ENCODE measurements around the gene TXNDC11. TPM values are rescaled to one million over a fixed set of nuclear protein-coding genes. Genes with fewer than 3 reads are reported as not detected.

The TXNDC11 gene
- total RNA-seq, 2 donors from 2014 or later, result 52.0 to 62.1 TPM

- Histone ChIP-seq H3K9ac (ENCODE audit: low read depth in 2 of 2, low read length in 2 of 2) (no peak overlapping the region), H3K9me3 (no peaks in the 10 kb centered on the region), H3K27ac (no peak overlapping the region), H3K4me1 (no peaks in the 10 kb centered on the region), H3K4me3 (no peak overlapping the region), H3K27me3 (no peaks in the 10 kb centered on the region), H3K36me3 (no peaks in the 10 kb centered on the region)
- DNase-seq, result no peak
- TF ChIP-seq CTCF (IDR thresholded peaks at IDR 0.05), result no peak
- intact Hi-C loops (cut with DNase I), result no loop called here
Measured at GRCh38 chr16:11671676-11672075, 71.0 kb downstream of the TXNDC11 start.

DNA sequence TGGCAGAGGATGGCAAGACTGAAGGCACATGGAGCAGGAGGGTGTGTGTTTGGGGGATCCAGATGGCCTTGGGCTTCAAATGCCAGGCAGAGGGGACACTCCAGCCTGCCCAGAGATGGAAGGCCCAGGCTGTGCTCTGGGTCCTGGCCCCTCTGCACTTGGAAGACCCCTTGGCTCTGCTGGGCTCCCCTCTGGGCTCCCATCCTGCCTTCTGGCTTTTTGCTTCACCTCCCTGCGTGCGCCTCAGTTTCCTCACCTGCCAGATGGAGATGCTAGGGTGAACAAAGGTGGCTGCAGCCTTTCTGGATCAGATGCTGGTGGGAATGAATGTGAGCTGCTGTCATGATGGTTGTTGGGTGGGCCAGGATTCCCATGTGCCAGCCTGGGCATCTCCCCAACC, 71.4 kb downstream of the TXNDC11 start:
- Histone ChIP-seq H3K9ac (ENCODE audit: low read depth in 2 of 2, low read length in 2 of 2) (no peak overlapping the region), H3K4me1 (no peaks in the 10 kb centered on the region), H3K27ac (no peak overlapping the region), H3K27me3 (no peaks in the 10 kb centered on the region), H3K9me3 (no peaks in the 10 kb centered on the region), H3K4me3 (no peak overlapping the region), H3K36me3 (no peaks in the 10 kb centered on the region)
- DNase-seq, result no peak
- intact Hi-C loops (cut with DNase I), result no loop called here
- no peak for TF ChIP-seq CTCF (IDR thresholded peaks at IDR 0.05)

DNA sequence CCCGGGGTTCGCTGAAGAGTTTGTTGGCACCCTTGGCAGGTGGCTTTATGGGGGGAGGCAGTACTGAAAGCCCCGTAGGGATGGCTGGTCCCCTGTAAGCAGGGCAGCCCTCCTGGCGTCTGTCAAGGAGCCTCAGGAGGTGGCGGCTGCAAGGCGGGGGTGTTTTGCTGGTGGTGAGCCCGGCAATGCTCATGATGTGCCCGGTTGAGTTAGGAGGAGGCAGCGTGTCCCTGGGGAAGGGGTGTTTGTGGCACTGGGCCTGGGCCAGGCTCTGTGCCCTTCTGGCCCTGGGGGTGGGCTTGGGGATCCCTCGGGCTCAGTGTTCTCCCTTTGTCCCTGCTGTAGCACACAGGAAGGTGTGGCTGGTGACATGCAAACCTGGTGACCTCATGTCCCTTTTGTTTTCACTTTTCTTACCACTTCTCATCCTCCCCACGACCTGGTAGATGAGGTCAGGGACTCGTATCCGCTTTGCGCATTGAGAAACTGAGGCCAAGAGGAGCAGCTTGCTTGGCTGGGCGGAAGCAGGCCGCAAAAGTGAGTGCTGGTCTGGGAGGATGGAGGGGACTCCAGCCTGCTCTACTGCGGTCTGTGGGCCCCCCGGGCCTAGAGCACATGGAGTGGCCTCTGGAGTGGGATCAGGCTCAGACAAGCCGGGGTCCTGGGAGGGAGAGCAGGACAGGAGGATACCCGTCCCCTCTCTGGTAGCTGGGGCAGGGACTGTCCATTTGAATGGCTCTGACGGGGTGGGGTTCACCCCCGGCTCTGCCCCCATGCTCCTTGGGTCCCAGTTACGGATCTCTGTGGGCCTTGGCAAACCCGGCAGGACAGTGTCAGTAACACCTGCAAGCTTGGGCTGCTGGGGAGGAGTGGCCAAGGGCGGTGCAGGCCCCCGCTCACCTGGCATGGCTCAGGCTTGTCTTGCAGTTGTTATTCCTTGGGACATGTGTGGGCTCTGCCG, 72.2 kb downstream of the TXNDC11 start:
- no peaks in the 10 kb centered on the region for H3K27me3 ChIP-seq
- no peaks in the 10 kb centered on the region for H3K9me3 ChIP-seq
- TF ChIP-seq CTCF (IDR thresholded peaks at IDR 0.05), result no peak
- H3K4me3 ChIP-seq, result no peak overlapping the region
- no peaks in the 10 kb centered on the region for H3K4me1 ChIP-seq
- no peak overlapping the region for H3K27ac ChIP-seq
- intact Hi-C loops (cut with DNase I), result no loop called here
- no peak for DNase-seq
- H3K36me3 ChIP-seq, result no peaks in the 10 kb centered on the region
- H3K9ac ChIP-seq (ENCODE audit: low read depth in 2 of 2, low read length in 2 of 2), result peak overlapping the region in 1 of 2 donors; percentile 60

DNA sequence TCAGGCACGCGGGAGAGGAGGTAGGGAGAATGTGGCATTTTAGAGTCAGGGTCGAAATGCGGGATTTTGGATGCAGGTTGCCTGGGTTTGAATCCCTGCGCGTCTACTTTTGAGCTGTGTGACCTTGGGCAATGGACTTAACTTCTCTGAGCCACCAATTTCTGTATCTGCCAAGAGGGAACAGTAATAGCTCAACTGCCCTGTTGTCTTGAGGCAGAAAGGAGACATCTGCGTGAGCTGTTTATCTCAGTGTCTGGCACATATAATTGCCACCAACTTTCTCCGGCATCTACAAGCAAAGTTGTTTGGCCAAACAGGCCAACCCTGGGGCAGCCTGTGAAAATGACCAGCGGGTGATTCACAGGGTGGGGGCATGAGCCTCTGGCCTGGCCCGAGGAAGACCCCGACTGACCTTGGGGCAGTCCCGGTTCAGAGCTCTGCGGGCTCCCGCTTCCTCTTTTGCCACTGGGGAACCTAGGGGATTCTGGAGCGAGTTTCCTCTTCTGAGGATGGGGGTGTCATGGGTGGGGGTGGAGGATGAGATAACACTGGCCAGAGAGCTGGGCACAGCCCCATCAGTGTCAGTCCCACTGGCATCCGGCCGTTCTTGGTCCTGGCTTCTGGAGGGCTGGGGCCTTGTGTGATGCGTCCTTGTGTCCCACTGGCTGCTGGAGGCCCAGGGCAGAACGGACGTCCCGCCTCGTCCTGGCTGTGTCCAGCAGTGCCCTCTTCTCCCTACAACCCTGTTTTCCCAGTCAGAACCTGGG, 73.1 kb downstream of the TXNDC11 start:
- intact Hi-C loops (cut with DNase I), result no loop called here
- Histone ChIP-seq H3K27me3 (no peaks in the 10 kb centered on the region), H3K27ac (peak overlapping the region; percentile 14), H3K36me3 (no peaks in the 10 kb centered on the region), H3K4me1 (no peaks in the 10 kb centered on the region), H3K9ac (ENCODE audit: low read depth in 2 of 2, low read length in 2 of 2) (peak overlapping the region; percentile 61 to 79), H3K9me3 (no peaks in the 10 kb centered on the region), H3K4me3 (peak overlapping the region; percentile 64)
- no peak for DNase-seq
- no peak for TF ChIP-seq CTCF (IDR thresholded peaks at IDR 0.05)

GRCh38 chr16:11668623-11669379, 73.9 kb downstream of the TXNDC11 start:
- Histone ChIP-seq H3K9ac (ENCODE audit: low read depth in 2 of 2, low read length in 2 of 2) (peak overlapping the region; percentile 61 to 79), H3K9me3 (no peaks in the 10 kb centered on the region), H3K27me3 (no peaks in the 10 kb centered on the region), H3K27ac (peak overlapping the region; percentile 14), H3K36me3 (no peaks in the 10 kb centered on the region), H3K4me1 (no peaks in the 10 kb centered on the region), H3K4me3 (peak overlapping the region; percentile 64)
- no peak for TF ChIP-seq CTCF (IDR thresholded peaks at IDR 0.05)
- DNase-seq, result no peak
- intact Hi-C loops (cut with DNase I), result no loop called here
